Prostate gland (tissue), 2 donors: ENCODE results near the gene GPC5. TPM values are rescaled to one million over a fixed set of nuclear protein-coding genes. Genes with fewer than 3 reads are reported as not detected.
"Not testable (repeated sequence)": the region's sequence is repeated elsewhere in the genome, so short reads cannot be mapped to it uniquely, and the experiment has no call there.

ENCODE experiments used
- DNase-seq: peaks from one replicate; pipeline ENCODE4 v3.0.0-alpha.2; 2019; ENCODE audit warnings: low spot score
- H3K27ac ChIP-seq, 2 donors: fragments of 200-600 bp; sonication (generic); 2 replicates each; pipeline ENCODE4 v1.5.1; 2017 to 2019
- H3K27me3 ChIP-seq: fragments of 200-600 bp; sonication (generic); replicated peaks from 2 replicates; pipeline ENCODE4 v1.5.1; 2019; ENCODE audit not compliant: insufficient read depth
- H3K36me3 ChIP-seq, 2 donors: fragments of 200-600 bp; sonication (generic); 1 replicate in 1 of 2; 2 replicates in 1 of 2; pipeline versions ENCODE4 v1.5.1 to v1.8.1; 2017 to 2019
- H3K4me1 ChIP-seq: fragments of 200-600 bp; sonication (generic); replicated peaks from 2 replicates; pipeline ENCODE4 v1.5.1; 2019
- H3K4me3 ChIP-seq, 2 donors: fragments of 200-600 bp; sonication (generic); 2 replicates each; pipeline ENCODE4 v1.5.1; 2017 to 2019
- H3K9me3 ChIP-seq: fragments of 200-600 bp; sonication (generic); 2 replicates; pipeline ENCODE4 v1.5.1; 2017
- POLR2A ChIP-seq: fragments of 450-650 bp; IDR thresholded peaks from one replicate; pipeline ENCODE4 v1.6.1; 2016; ENCODE audit warnings: antibody characterized with exemption, mild to moderate bottlenecking
- POLR2AphosphoS5 ChIP-seq: sonication (generic); formaldehyde crosslinking; IDR thresholded peaks from one replicate; pipeline ENCODE4 v1.6.1; 2017; ENCODE audit warnings: antibody characterized with exemption
- WGBS: methylation state at CpG from one replicate; pipeline ENCODE4 v1.1.5; 2018; 5-methylcytosine and 5-hydroxymethylcytosine counted together
- intact Hi-C: fragments of 100-400 bp; cut with DNase I; formaldehyde crosslinking; loops from one replicate; pipeline ENCODE4 v1.14.2; 2022
- total RNA-seq, 2 donors: library from RNA; depleted of rRNA; stranded (reverse); fragments of >200 nt; gene quantifications; one replicate each; pipeline ENCODE4 v1.1.0, GENCODE V29; 2016
- TF ChIP-seq, protein P1 (sequence below), 4 experiments: fragments of 200-600 bp in 2 of 4; fragments of 450-650 bp in 2 of 4; sonication (generic) in 2 of 4; IDR thresholded peaks; 1 replicate in 3 of 4; 2 replicates in 1 of 4; pipeline ENCODE4 v1.5.1; 2016 to 2019; ENCODE audit warnings: antibody characterized with exemption in 4 of 4, mild to moderate bottlenecking in 2 of 4, moderate library complexity in 2 of 4

GPC5 gene
- total RNA-seq, 2 donors from 2014 or later: 0.23 to 35.0 TPM

DNA sequence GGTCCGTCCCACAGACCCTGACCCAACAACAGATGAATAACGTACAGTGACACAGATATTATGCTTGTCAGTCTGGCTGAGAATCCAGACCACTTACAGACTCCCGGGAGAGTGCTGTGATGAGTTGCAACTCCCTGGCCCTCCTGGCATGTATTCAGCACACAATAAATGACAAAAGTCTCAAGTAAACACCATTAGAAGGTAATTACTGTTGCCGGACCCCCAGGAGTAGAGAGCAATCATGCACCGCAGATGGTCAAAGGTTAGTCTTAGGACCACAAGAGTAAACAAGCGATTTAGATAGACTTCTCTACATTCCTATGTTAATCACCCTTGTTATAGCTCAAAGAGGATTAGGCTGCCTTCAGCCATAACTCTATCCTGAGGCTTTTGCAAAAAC lies 1101.8 kb downstream of the GPC5 start:
- no peaks in the 10 kb centered on the region for H3K36me3 ChIP-seq
- no peak overlapping the region for H3K27ac ChIP-seq
- no peaks in the 10 kb centered on the region for H3K9me3 ChIP-seq
- DNase-seq: no peak
- WGBS: 50% methylated on average over 6 of the region's 6 CpGs
- no peaks in the 10 kb centered on the region for H3K27me3 ChIP-seq
- no peaks in the 10 kb centered on the region for H3K4me1 ChIP-seq
- intact Hi-C loops: no loop called here
- TF ChIP-seq POLR2AphosphoS5 (no peak), POLR2A (no peak)
- TF ChIP-seq, protein P1, sequence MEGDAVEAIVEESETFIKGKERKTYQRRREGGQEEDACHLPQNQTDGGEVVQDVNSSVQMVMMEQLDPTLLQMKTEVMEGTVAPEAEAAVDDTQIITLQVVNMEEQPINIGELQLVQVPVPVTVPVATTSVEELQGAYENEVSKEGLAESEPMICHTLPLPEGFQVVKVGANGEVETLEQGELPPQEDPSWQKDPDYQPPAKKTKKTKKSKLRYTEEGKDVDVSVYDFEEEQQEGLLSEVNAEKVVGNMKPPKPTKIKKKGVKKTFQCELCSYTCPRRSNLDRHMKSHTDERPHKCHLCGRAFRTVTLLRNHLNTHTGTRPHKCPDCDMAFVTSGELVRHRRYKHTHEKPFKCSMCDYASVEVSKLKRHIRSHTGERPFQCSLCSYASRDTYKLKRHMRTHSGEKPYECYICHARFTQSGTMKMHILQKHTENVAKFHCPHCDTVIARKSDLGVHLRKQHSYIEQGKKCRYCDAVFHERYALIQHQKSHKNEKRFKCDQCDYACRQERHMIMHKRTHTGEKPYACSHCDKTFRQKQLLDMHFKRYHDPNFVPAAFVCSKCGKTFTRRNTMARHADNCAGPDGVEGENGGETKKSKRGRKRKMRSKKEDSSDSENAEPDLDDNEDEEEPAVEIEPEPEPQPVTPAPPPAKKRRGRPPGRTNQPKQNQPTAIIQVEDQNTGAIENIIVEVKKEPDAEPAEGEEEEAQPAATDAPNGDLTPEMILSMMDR (IDR thresholded peaks at IDR 0.05): no peak
- no peak overlapping the region for H3K4me3 ChIP-seq

DNA sequence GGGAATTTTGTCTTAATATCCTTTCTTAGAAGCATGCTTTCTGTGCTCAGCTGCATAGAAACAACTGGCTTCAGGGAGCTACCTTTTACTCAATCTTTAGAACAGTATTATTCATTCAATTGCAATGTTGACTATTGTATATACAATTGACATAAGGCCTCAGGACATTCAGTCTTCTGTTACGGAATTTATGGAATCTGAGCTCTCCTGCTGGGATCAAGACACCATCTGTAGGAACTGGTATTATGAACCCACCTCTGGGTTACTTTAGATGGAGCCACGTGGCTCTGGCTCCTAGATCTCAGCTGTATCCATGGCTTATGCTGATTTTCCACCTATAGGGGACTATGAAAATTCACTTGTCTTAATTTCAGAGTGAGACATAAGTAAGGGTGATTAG lies 1112.0 kb downstream of the GPC5 start:
- no peak for DNase-seq
- intact Hi-C loops: no loop called here
- TF ChIP-seq, protein P1 (IDR thresholded peaks at IDR 0.05): no peak
- TF ChIP-seq POLR2AphosphoS5: no peak
- TF ChIP-seq POLR2A: no peak
- no peaks in the 10 kb centered on the region for H3K4me1 ChIP-seq
- 61% methylated on average over 2 of the region's 2 CpGs for WGBS
- no peak overlapping the region for H3K27ac ChIP-seq
- no peak overlapping the region for H3K4me3 ChIP-seq
- H3K36me3 ChIP-seq: no peaks in the 10 kb centered on the region
- H3K9me3 ChIP-seq: no peaks in the 10 kb centered on the region
- H3K27me3 ChIP-seq: no peaks in the 10 kb centered on the region

DNA sequence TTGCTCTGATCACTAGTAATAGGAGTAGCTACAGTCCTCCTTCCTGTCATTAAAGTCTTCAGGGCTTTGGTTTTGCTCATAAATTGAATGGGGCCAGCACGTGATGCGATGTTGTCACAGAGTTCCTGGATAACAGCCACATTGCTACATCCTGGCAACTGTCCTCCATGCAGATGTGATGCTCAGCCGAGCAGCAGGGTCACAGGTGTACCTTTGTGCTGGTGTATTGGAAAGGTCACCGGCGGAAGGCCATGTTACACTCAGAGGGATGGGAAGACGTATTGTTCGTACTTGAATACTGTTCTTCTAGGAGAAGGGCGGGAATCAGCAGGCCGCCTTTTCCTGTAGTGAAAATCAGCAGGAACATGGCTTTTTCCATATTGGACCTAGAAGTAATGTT lies 1114.4 kb downstream of the GPC5 start:
- DNase-seq: no peak
- intact Hi-C loops: no loop called here
- no peak overlapping the region for H3K4me3 ChIP-seq
- no peaks in the 10 kb centered on the region for H3K36me3 ChIP-seq
- no peaks in the 10 kb centered on the region for H3K27me3 ChIP-seq
- WGBS: 75% methylated on average over 9 of the region's 9 CpGs
- TF ChIP-seq POLR2AphosphoS5: no peak
- TF ChIP-seq, protein P1 (IDR thresholded peaks at IDR 0.05): no peak
- no peak for TF ChIP-seq POLR2A
- H3K9me3 ChIP-seq: no peaks in the 10 kb centered on the region
- H3K4me1 ChIP-seq: no peaks in the 10 kb centered on the region
- H3K27ac ChIP-seq: no peak overlapping the region

DNA sequence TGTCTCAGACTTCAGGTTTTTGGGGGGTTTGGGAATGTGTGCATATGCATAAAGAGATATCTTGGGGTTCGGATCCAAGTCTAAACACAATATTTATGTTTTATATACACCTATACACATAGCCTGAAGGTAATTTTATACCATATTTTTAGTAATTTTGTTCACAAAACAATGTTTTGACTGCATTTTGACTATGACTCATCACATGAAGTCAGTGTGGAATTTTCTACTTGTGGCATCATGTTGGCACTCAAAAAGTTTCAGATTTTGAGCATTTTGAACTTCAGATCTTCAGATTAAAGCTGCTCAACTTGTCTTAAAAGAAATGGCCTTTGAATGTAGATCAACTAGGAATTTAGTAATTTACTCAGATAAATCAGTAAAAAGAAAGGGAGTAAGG lies 1115.3 kb downstream of the GPC5 start:
- no peaks in the 10 kb centered on the region for H3K27me3 ChIP-seq
- TF ChIP-seq, protein P1 (IDR thresholded peaks at IDR 0.05): no peak
- TF ChIP-seq POLR2AphosphoS5: no peak
- TF ChIP-seq POLR2A: no peak
- H3K4me1 ChIP-seq: no peaks in the 10 kb centered on the region
- no peak for DNase-seq
- intact Hi-C loops: no loop called here
- H3K4me3 ChIP-seq: no peak overlapping the region
- WGBS: 44% methylated on average over 1 of the region's 1 CpG
- H3K27ac ChIP-seq: no peak overlapping the region
- H3K9me3 ChIP-seq: no peaks in the 10 kb centered on the region
- no peaks in the 10 kb centered on the region for H3K36me3 ChIP-seq

DNA sequence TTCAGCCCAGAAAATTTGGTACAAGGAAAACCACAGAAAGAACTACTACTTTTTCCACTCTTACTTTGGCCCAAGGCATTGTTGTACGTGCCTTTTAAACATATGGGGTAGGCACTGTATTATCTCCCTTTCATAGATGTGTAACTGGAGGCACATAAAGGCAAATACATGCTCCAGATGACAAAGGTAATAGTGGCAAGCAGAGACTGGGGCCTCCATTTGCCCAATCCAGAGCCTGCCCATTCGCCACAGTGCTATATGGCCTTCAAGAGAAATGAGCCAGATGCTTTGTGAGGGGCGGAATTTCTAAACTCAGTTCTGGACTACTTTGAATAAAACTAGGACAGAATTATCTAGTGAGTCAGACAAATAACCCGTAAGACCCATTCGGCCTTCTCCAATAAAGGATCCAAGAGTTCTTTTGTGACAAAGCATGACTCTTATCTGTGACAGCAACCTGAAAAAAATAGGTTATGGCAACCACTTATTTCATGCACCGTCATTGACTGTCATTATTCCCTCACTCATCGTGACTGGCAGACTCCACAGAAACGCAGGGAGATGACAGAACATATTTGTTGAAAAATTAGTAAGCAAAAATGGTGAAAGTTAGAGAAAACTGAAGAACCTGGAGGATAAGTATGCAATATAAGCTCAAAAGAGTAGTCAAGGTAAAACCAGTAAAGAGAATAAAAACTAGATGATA lies 1116.2 kb downstream of the GPC5 start:
- Histone ChIP-seq H3K9me3 (no peaks in the 10 kb centered on the region), H3K36me3 (no peaks in the 10 kb centered on the region), H3K27me3 (no peaks in the 10 kb centered on the region), H3K4me3 (no peak overlapping the region), H3K4me1 (no peaks in the 10 kb centered on the region), H3K27ac (no peak overlapping the region)
- no peak for TF ChIP-seq POLR2A
- TF ChIP-seq, protein P1 (IDR thresholded peaks at IDR 0.05): no peak
- TF ChIP-seq POLR2AphosphoS5: no peak
- no peak for DNase-seq
- intact Hi-C loops: no loop called here
- 92% methylated on average over 8 of the region's 8 CpGs for WGBS

DNA sequence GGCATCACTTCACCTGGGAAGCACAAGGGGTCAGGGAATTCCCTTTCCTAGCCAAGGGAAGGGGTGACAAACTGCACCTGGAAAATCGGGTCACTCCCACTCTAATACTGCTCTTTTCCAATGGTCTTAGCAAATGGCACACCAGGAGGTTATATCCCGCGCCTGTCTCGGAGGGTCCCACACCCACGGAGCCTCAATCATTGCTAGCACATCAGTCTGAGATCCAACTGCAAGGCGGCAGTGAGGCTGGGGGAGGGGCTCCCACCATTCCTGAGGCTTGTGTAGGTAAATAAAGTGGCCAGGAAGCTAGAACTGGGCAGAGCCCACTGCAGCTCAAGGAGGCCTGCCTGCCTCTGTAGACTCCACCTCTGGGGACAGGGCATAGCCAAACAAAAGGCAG lies 1118.5 kb downstream of the GPC5 start:
- H3K4me3 ChIP-seq, intact Hi-C loops, H3K4me1 ChIP-seq, H3K27me3 ChIP-seq, H3K36me3 ChIP-seq, DNase-seq, H3K27ac ChIP-seq, H3K9me3 ChIP-seq: not testable (repeated sequence)
- WGBS: 98% methylated on average over 6 of the region's 6 CpGs

DNA sequence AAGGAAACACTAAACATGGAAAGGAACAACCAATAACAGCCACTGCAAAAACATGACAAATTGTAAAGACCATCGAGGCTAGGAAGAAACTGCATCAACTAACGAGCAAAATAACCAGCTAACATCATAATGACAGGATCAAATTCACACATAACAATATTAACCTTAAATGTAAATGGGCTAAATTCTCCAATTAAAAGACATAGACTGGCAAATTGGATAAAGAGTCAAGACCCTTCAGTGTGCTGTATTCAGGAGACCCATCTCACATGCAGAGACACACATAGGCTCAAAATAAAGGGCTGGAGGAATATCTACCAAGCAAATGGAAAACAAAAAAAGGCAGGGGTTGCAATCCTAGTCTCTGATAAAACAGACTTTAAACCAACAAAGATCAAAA lies 1120.2 kb downstream of the GPC5 start:
- not testable (repeated sequence) for H3K9me3 ChIP-seq
- WGBS: 77% methylated on average over 2 of the region's 2 CpGs

More for the DNA sequence above, 1120.2 kb downstream of the GPC5 start:
- H3K27me3 ChIP-seq, H3K4me1 ChIP-seq, intact Hi-C loops, DNase-seq, H3K27ac ChIP-seq, H3K36me3 ChIP-seq, H3K4me3 ChIP-seq: not testable (repeated sequence)
